HCT116 (cell line): ENCODE results near the gene RBM47. TPM values are rescaled to one million over a fixed set of nuclear protein-coding genes. Genes with fewer than 3 reads are reported as not detected.

ENCODE experiments used
- ATAC-seq: fragments of 200-7000 bp; cut with Tn5 transposase; 2 replicates; pipeline ENCODE4 v1.9.1; 2020; ENCODE audit warnings: mild to moderate bottlenecking, moderate library complexity
- BruUV-seq: library from RNA; stranded (reverse); fragments of 400-500 nt; replicated peaks from 2 replicates; lab custom pipeline; 2021; lab: Mats Ljungman, UMichigan
- CTCF ChIA-PET: fragments of 300-600 bp; sonication (Branson Sonifier 250); formaldehyde crosslinking; loops from one replicate; lab custom pipeline; 2021; ENCODE audit warnings: antibody characterized with exemption; lab: Charles Lee
- POLR2A ChIA-PET: fragments of 300-600, 350-600 bp; sonication (Branson Sonifier 250); formaldehyde crosslinking; loops from one replicate; lab custom pipeline; 2021; ENCODE audit warnings: antibody characterized with exemption; lab: Charles Lee
- RAD21 ChIA-PET, 2 experiments: fragments of 300-600 bp; sonication (Branson Sonifier 250); formaldehyde crosslinking; loops; one replicate each; lab custom pipeline; 2023; ENCODE audit warnings: low total read pairs in 2 of 2; ENCODE audit not compliant: uncharacterized antibody in 2 of 2, unreplicated experiment in 2 of 2, low non-redundant PET in 1 of 2; lab: Charles Lee
- DNase-seq: peaks from one replicate; pipeline ENCODE4 v3.0.0-alpha.2; 2010; ENCODE audit warnings: low read depth, low spot score
- H2AFZ ChIP-seq: fragments of 200-600 bp; shearing (Covaris generic), sonication (generic); 2 replicates; pipeline ENCODE4 v1.6.1; 2017; ENCODE audit warnings: low read depth, mixed run types, mixed read lengths, antibody characterized with exemption, low read length; ENCODE audit not compliant: poor library complexity, severe bottlenecking
- H3K27ac ChIP-seq: 2 replicates; pipeline ENCODE4 v1.5.1; 2012; ENCODE audit warnings: low read depth, low read length
- H3K27me3 ChIP-seq: fragments of 200-600 bp; sonication (generic); 2 replicates; pipeline ENCODE4 v1.6.1; 2016; ENCODE audit warnings: mixed run types, low read length, mixed read lengths; ENCODE audit not compliant: insufficient read depth
- H3K36me3 ChIP-seq, 2 experiments: fragments of 200-500 bp in 1 of 2; fragments of 200-600 bp in 1 of 2; sonication (Bioruptor generic) in 1 of 2; sonication (generic) in 1 of 2; 2 replicates each; pipeline versions ENCODE4 v1.5.1 to v1.6.1; 2014 to 2016; ENCODE audit warnings: low read length in 2 of 2, inconsistent platforms in 1 of 2, mixed read lengths in 1 of 2, mixed run types in 1 of 2; ENCODE audit not compliant: insufficient read depth in 2 of 2, control insufficient read depth in 1 of 2
- H3K4me1 ChIP-seq, 2 experiments: fragments of 200-600 bp in 1 of 2; sonication (generic) in 1 of 2; 2 replicates each; pipeline versions ENCODE4 v1.5.1 to v1.6.1; 2012 to 2017; ENCODE audit warnings: low read length in 2 of 2, inconsistent platforms in 1 of 2, mild to moderate bottlenecking in 1 of 2, mixed read lengths in 1 of 2, mixed run types in 1 of 2, moderate library complexity in 1 of 2; ENCODE audit not compliant: insufficient read depth in 2 of 2, control insufficient read depth in 1 of 2
- H3K4me2 ChIP-seq: fragments of 200-600 bp; sonication (generic); 2 replicates; pipeline ENCODE4 v1.6.1; 2017; ENCODE audit warnings: mixed run types, low read length, mixed read lengths
- H3K4me3 ChIP-seq, 2 experiments: fragments of 200-600 bp in 1 of 2; sonication (generic) in 1 of 2; replicated peaks in 1 of 2; 2 replicates each; pipeline ENCODE4 v1.5.1; 2011 to 2016; ENCODE audit warnings: low read length in 2 of 2, control low read depth in 1 of 2, low read depth in 1 of 2, mild to moderate bottlenecking in 1 of 2, mixed read lengths in 1 of 2, mixed run types in 1 of 2
- H3K79me2 ChIP-seq: fragments of 200-600 bp; sonication (generic); 2 replicates; pipeline ENCODE4 v1.6.1; 2017; ENCODE audit warnings: mild to moderate bottlenecking, mixed run types, low read length, moderate library complexity, mixed read lengths; ENCODE audit not compliant: insufficient read depth
- H3K9ac ChIP-seq: fragments of 200-600 bp; sonication (generic); 2 replicates; pipeline ENCODE4 v1.6.1; 2016; ENCODE audit warnings: low read length, mixed read lengths
- H3K9me2 ChIP-seq: fragments of 200-600 bp; sonication (generic), shearing (Covaris generic); 2 replicates; pipeline ENCODE4 v1.6.1; 2017; ENCODE audit warnings: mixed run types, mild to moderate bottlenecking, moderate library complexity; ENCODE audit not compliant: insufficient read depth
- H3K9me3 ChIP-seq, 2 experiments: fragments of 200-500 bp in 1 of 2; fragments of 200-600 bp in 1 of 2; sonication (Bioruptor generic) in 1 of 2; sonication (generic) in 1 of 2; 2 replicates each; pipeline ENCODE4 v1.6.1; 2014 to 2017; ENCODE audit warnings: low read length in 2 of 2, mixed read lengths in 2 of 2, inconsistent platforms in 1 of 2, low read depth in 1 of 2, mild to moderate bottlenecking in 1 of 2, mixed run types in 1 of 2, moderate library complexity in 1 of 2; ENCODE audit not compliant: control insufficient read depth in 1 of 2, insufficient read depth in 1 of 2
- H4K20me1 ChIP-seq: fragments of 200-600 bp; sonication (generic), shearing (Covaris generic); 2 replicates; pipeline ENCODE4 v1.6.1; 2017; ENCODE audit warnings: mixed run types, mild to moderate bottlenecking, moderate library complexity; ENCODE audit not compliant: insufficient read depth
- CBX3 ChIP-seq: IDR thresholded peaks from 2 replicates; pipeline ENCODE4 v1.6.1; 2012; ENCODE audit warnings: low read depth
- CEBPB ChIP-seq: IDR thresholded peaks from 2 replicates; pipeline ENCODE4 v1.6.1; 2012; ENCODE audit warnings: low read depth
- ELF1 ChIP-seq: IDR thresholded peaks from 2 replicates; pipeline ENCODE4 v1.6.1; 2012; ENCODE audit warnings: low read depth, borderline replicate concordance
- EZH2phosphoT487 ChIP-seq: fragments of 200-600 bp; IDR thresholded peaks from 2 replicates; pipeline ENCODE4 v1.6.1; 2018; ENCODE audit warnings: antibody characterized with exemption, borderline replicate concordance
- MAX ChIP-seq: IDR thresholded peaks from 2 replicates; pipeline ENCODE4 v1.6.1; 2012
- POLR2A ChIP-seq: IDR thresholded peaks from 2 replicates; pipeline ENCODE4 v1.7.0; 2011; ENCODE audit warnings: borderline replicate concordance; ENCODE audit not compliant: insufficient read depth, insufficient read length; ENCODE audit errors: extremely low read depth
- POLR2AphosphoS5 ChIP-seq: IDR thresholded peaks from 2 replicates; pipeline ENCODE4 v1.6.1; 2011; ENCODE audit warnings: mild to moderate bottlenecking, low read depth, low read length, moderate library complexity
- REST ChIP-seq: IDR thresholded peaks from 2 replicates; pipeline ENCODE4 v1.6.1; 2012; ENCODE audit warnings: low read depth
- TCF7L2 ChIP-seq: IDR thresholded peaks from 2 replicates; pipeline ENCODE4 v1.7.0; 2011; ENCODE audit warnings: borderline replicate concordance, inconsistent platforms; ENCODE audit not compliant: insufficient read depth, insufficient read length; ENCODE audit errors: extremely low read depth
- YY1 ChIP-seq: IDR thresholded peaks from 2 replicates; pipeline ENCODE4 v1.6.1; 2011; ENCODE audit warnings: low read length, low read depth, moderate library complexity, mild to moderate bottlenecking; ENCODE audit not compliant: insufficient replicate concordance; ENCODE audit errors: extremely low read depth
- ZFX ChIP-seq: fragments of 450-650 bp; IDR thresholded peaks from 2 replicates; pipeline ENCODE4 v1.6.1; 2017
- intact Hi-C: fragments of 100-400 bp; cut with micrococcal nuclease; formaldehyde crosslinking; loops from 2 replicates; pipeline ENCODE4 v1.10.0; 2022
- total RNA-seq: library from RNA; stranded (reverse); gene quantifications from one replicate; pipeline ENCODE4 v1.2.1, GENCODE V29; 2021; ENCODE audit not compliant: unreplicated experiment

The RBM47 gene
- total RNA-seq, 1 experiment from 2014 or later, result 22.2 TPM

DNA sequence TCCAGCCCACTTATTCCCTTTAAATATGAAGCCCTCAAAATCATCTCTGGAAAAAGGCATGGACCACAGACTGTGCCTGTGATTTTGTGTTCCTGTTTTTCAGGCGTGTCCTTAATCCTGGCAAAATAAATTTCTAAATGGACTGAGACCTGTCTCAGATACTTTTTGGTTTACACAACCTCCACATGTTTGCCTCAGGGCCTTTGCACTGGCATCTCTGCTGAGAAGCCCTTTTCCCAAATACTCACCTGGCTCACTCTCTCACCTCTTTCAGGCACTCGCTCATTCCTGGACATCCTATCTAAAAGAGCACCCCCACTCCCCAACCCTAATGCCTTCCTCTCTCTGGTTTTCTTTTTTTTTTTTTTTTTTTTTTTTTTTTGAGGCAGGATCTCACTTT, 254.0 kb downstream of the RBM47 start:
- no peak overlapping the region for H3K9ac ChIP-seq
- no peaks in the 10 kb centered on the region for H3K9me2 ChIP-seq
- no peak overlapping the region for H3K4me2 ChIP-seq
- ChIA-PET RAD21 (no interaction called here), POLR2A (no interaction called here), CTCF (no interaction called here)
- peaks cover 0 to 15% of the 10 kb centered on the region in 2 experiments; a peak in 2 of 4 replicates for H3K4me1 ChIP-seq
- H2AFZ ChIP-seq, result no peak overlapping the region
- no TSS peak for BruUV-seq
- H3K79me2 ChIP-seq, result no peaks in the 10 kb centered on the region
- H3K4me3 ChIP-seq, result no peak overlapping the region
- H3K27me3 ChIP-seq, result no peaks in the 10 kb centered on the region
- DNase-seq (no peak), ATAC-seq (no peak)
- H4K20me1 ChIP-seq, result no peaks in the 10 kb centered on the region
- H3K36me3 ChIP-seq, result no peaks in the 10 kb centered on the region
- H3K9me3 ChIP-seq, result no peaks in the 10 kb centered on the region
- TF ChIP-seq ZFX, result no peak
- TF ChIP-seq POLR2AphosphoS5, result no peak
- TF ChIP-seq POLR2A, result no peak
- no peak for TF ChIP-seq TCF7L2
- TF ChIP-seq CEBPB, result no peak
- TF ChIP-seq ELF1, result no peak
- TF ChIP-seq MAX, result no peak
- no peak for TF ChIP-seq CBX3
- TF ChIP-seq YY1, result no peak
- TF ChIP-seq REST, result no peak
- TF ChIP-seq EZH2phosphoT487, result no peak
- H3K27ac ChIP-seq, result no peak overlapping the region
- intact Hi-C loops, result no loop called here
